K562 (cell line): ENCODE data around the gene GPR50. TPM values are rescaled to one million over a fixed set of nuclear protein-coding genes. Genes with fewer than 3 reads are reported as not detected.

Source experiments
- ATAC-seq: fragments of 200-7000 bp; cut with Tn5 transposase; 3 replicates; pipeline ENCODE4 v1.9.1; 2020; ENCODE audit warnings: moderate library complexity
- BruUV-seq: library from RNA; stranded (reverse); fragments of 400-500 nt; replicated peaks from 2 replicates; lab custom pipeline; 2021; lab: Mats Ljungman, UMichigan
- CTCF ChIA-PET: fragments of 300-600 bp; formaldehyde crosslinking; extraction: SDS; loops from one replicate; lab custom pipeline; 2021; ENCODE audit warnings: low intra/inter-chr PET ratio; lab: Yijun Ruan, JAX
- POLR2A ChIA-PET: fragments of 300-600, 350-650 bp; sonication (Branson Sonifier 250); formaldehyde crosslinking; extraction: SDS; loops from one replicate; lab custom pipeline; 2021; ENCODE audit warnings: antibody characterized with exemption, inconsistent platforms; lab: Yijun Ruan, JAX
- DNase-seq, 4 experiments: peaks; one replicate each; pipeline versions ENCODE4 v3.0.0 to v3.0.0-alpha.2; 2011 to 2018; ENCODE audit warnings: low spot score in 3 of 4, mixed read lengths in 3 of 4; ENCODE audit errors: extremely low read depth in 1 of 4
- FAIRE-seq: peaks from 2 replicates; lab custom pipeline; 2011; peaks lifted over from hg19 to GRCh38; lab: Jason Lieb, UNC
- H2AFZ ChIP-seq: 2 replicates; pipeline ENCODE4 v1.6.0; 2011; ENCODE audit warnings: low read depth, low read length, control low read depth, inconsistent platforms
- H3K27ac ChIP-seq: fragments of 200-600 bp; 3 replicates; pipeline ENCODE4 v1.8.0; 2011; ENCODE audit warnings: low read depth, mild to moderate bottlenecking, control low read depth, inconsistent platforms, low read length, moderate library complexity, mixed read lengths; ENCODE audit errors: extremely low read depth
- H3K27me3 ChIP-seq, 2 experiments: fragments of 300-600 bp in 1 of 2; 2 replicates in 1 of 2; 3 replicates in 1 of 2; pipeline versions ENCODE4 v1.6.0 to v1.8.0; 2011; ENCODE audit warnings: inconsistent platforms in 2 of 2, low read length in 2 of 2, mild to moderate bottlenecking in 1 of 2, mixed read lengths in 1 of 2, moderate library complexity in 1 of 2; ENCODE audit not compliant: control insufficient read depth in 2 of 2, insufficient read depth in 2 of 2
- H3K36me3 ChIP-seq: fragments of 300-600 bp; 3 replicates; pipeline ENCODE4 v1.8.0; 2011; ENCODE audit warnings: mild to moderate bottlenecking, low read length, inconsistent platforms; ENCODE audit not compliant: control insufficient read depth, insufficient read depth
- H3K4me1 ChIP-seq, 2 experiments: fragments of 200-600 bp in 1 of 2; replicated peaks in 1 of 2; 2 replicates in 1 of 2; 3 replicates in 1 of 2; pipeline versions ENCODE4 v1.5.1 to v1.8.0; 2011; ENCODE audit warnings: inconsistent platforms in 2 of 2, low read length in 2 of 2, mild to moderate bottlenecking in 1 of 2, mixed read lengths in 1 of 2, moderate library complexity in 1 of 2; ENCODE audit not compliant: control insufficient read depth in 2 of 2, insufficient read depth in 2 of 2
- H3K4me2 ChIP-seq: 2 replicates; pipeline ENCODE4 v1.6.1; 2011; ENCODE audit warnings: low read length, control low read depth, inconsistent platforms, mixed read lengths; ENCODE audit not compliant: insufficient read depth
- H3K4me3 ChIP-seq: fragments of 200-600 bp; sonication (generic), shearing (Covaris generic); 2 replicates; pipeline ENCODE4 v1.5.1; 2016; ENCODE audit warnings: control low read depth, inconsistent platforms
- H3K79me2 ChIP-seq: fragments of 200-600 bp; 3 replicates; pipeline ENCODE4 v1.8.0; 2011; ENCODE audit warnings: low read length, inconsistent platforms; ENCODE audit not compliant: control insufficient read depth, insufficient read depth
- H3K9ac ChIP-seq, 2 experiments: 2 replicates each; pipeline versions ENCODE4 v1.6.0 to v1.6.1; 2011; ENCODE audit warnings: low read depth in 2 of 2, low read length in 2 of 2, control low read depth in 1 of 2, inconsistent platforms in 1 of 2, mild to moderate bottlenecking in 1 of 2, mixed read lengths in 1 of 2; ENCODE audit not compliant: insufficient read depth in 1 of 2
- H3K9me1 ChIP-seq: one replicate; pipeline ENCODE4 v1.6.0; 2011; ENCODE audit warnings: inconsistent platforms, mild to moderate bottlenecking, low read length, moderate library complexity; ENCODE audit not compliant: control insufficient read depth, insufficient read depth
- H3K9me3 ChIP-seq: replicated peaks from 2 replicates; pipeline ENCODE4 v1.5.1; 2011; ENCODE audit warnings: low read depth, low read length, inconsistent platforms; ENCODE audit not compliant: control insufficient read depth, insufficient read depth
- H4K20me1 ChIP-seq: replicated peaks from 2 replicates; pipeline ENCODE4 v1.6.1; 2011; ENCODE audit warnings: low read length, inconsistent platforms, mixed read lengths; ENCODE audit not compliant: control insufficient read depth, insufficient read depth
- ARID3B ChIP-seq: fragments of 250-450 bp; sonication (Bioruptor Pico); IDR thresholded peaks from 2 replicates; pipeline ENCODE4 v1.4.0; 2020; ENCODE audit warnings: borderline replicate concordance
- BRD4 ChIP-seq: fragments of 200-600 bp; sonication (generic); IDR thresholded peaks from 2 replicates; pipeline ENCODE4 v1.6.1; 2017; ENCODE audit warnings: inconsistent platforms
- DEAF1 ChIP-seq: fragments of 450-650 bp; formaldehyde crosslinking; IDR thresholded peaks from 2 replicates; pipeline ENCODE4 v1.4.0; 2020; ENCODE audit warnings: mild to moderate bottlenecking, moderate library complexity
- EP300 ChIP-seq: IDR thresholded peaks from 2 replicates; pipeline ENCODE4 v1.6.1; 2012; ENCODE audit warnings: low read length, improper control_type of control experiment
- KLF13 ChIP-seq: fragments of 450-650 bp; IDR thresholded peaks from 2 replicates; pipeline ENCODE4 v1.6.1; 2016; ENCODE audit warnings: missing genetic modification characterization, low read depth, mild to moderate bottlenecking, missing compliant biosample characterization, moderate library complexity, borderline replicate concordance
- ZFX ChIP-seq: sonication (generic); formaldehyde crosslinking; IDR thresholded peaks from 2 replicates; pipeline ENCODE4 v1.8.0; 2022; ENCODE audit warnings: mild to moderate bottlenecking, missing genetic modification reagents, moderate library complexity
- WGBS: fragments of 100-300 bp; shearing (Covaris generic); methylation state at CpG from one replicate; pipeline ENCODE4 v1.1.6; 2016; ENCODE audit warnings: low coverage, mixed read lengths; ENCODE audit not compliant: insufficient coverage; ENCODE audit errors: missing lambda C conversion rate; 5-methylcytosine and 5-hydroxymethylcytosine counted together
- in situ Hi-C: fragments of 300-500 bp; cut with MboI; formaldehyde crosslinking; loops from 4 replicates; pipeline ENCODE4 v1.15.0; 2018; ENCODE audit warnings: inconsistent platforms, mixed read lengths
- intact Hi-C: fragments of 100-400 bp; cut with micrococcal nuclease; formaldehyde crosslinking; loops from 2 replicates; pipeline ENCODE4 v1.14.2; 2022
- polyA plus RNA-seq, 8 experiments: library from polyadenylated mRNA; depleted of rRNA in 4 of 8; stranded (reverse) in 5 of 8; unstranded in 3 of 8; fragments of >200 nt; fragmentation: Nextera tagmentation in 2 of 8; fragmentation: Illumina TruSeq in 1 of 8; extraction: Ambion mirVana in 2 of 8; extraction: Trizol in 1 of 8; gene quantifications; 2 replicates each; pipeline versions ENCODE4 v1.2.1 to v1.2.3, GENCODE V29; 2011 to 2014; ENCODE audit warnings: inconsistent platforms in 1 of 8, missing spikeins in 1 of 8
- total RNA-seq, 7 experiments: library from RNA; depleted of rRNA in 6 of 7; stranded (reverse); fragments of >200 nt in 6 of 7; fragmentation: Illumina TruSeq in 2 of 7; extraction: Trizol in 2 of 7; gene quantifications; 2 replicates each; pipeline versions ENCODE4 v1.2.1 to v1.2.3, GENCODE V29; 2011 to 2021; ENCODE audit warnings: low replicate concordance in 1 of 7

The GPR50 gene
- total and polyA plus RNA-seq, 9 of the 15 experiments (the other 6 are each of a cell fraction or from before 2014, with no cell fraction given), result 0.03 TPM; not detected in 8

- Histone ChIP-seq H3K9ac (no peak overlapping the region), H3K4me1 (no peaks in the 10 kb centered on the region; a peak in 1 of 5 replicates), H3K9me1 (no peaks in the 10 kb centered on the region), H3K9me3 (no peaks in the 10 kb centered on the region), H4K20me1 (no peaks in the 10 kb centered on the region), H3K4me3 (no peak overlapping the region), H3K4me2 (no peak overlapping the region), H3K27me3 (no peaks in the 10 kb centered on the region), H3K27ac (no peak overlapping the region), H3K36me3 (no peaks in the 10 kb centered on the region), H3K79me2 (no peaks in the 10 kb centered on the region), H2AFZ (no peak overlapping the region)
- DNase-seq, result no peak
- CTCF ChIA-PET, result interaction anchor here (0.6 kb wide), 1 partner anchor 566 kb away, joined by 4 read pairs; no protein-coding TSS in a partner anchor
- no peak for ATAC-seq
- BruUV-seq, result no TSS peak
- FAIRE-seq, result no peak
- intact Hi-C loops, result no loop called here
- 0% methylated on average over 3 of the region's 4 CpGs for WGBS
- POLR2A ChIA-PET, result no interaction called here
- in situ Hi-C loops, result loop anchor here (25.0 kb wide), 2 partner anchors 207 to 332 kb away; no protein-coding TSS in a partner anchor
- no peak for TF ChIP-seq ARID3B (CRISPR knock-in tag)
- no peak for TF ChIP-seq BRD4
- TF ChIP-seq EP300, result no peak
- TF ChIP-seq DEAF1 (CRISPR knock-in tag), result no peak
- TF ChIP-seq ZFX (CRISPR knock-in tag), result no peak
- no peak for TF ChIP-seq KLF13 (tag)
These were observed 21.1 kb upstream of the GPR50 start for GRCh38 chrX:151155234-151155633.
